MV-4-11 (cell line): ENCODE measurements around the gene PARD3.
"Not testable (repeated sequence)": the region's sequence is repeated elsewhere in the genome, so short reads cannot be mapped to it uniquely, and the experiment has no call there.

Experiments used
- DNase-seq: peaks from one replicate; lab custom pipeline; 2025; lab: John Stamatoyannopoulos, UW

The PARD3 gene

DNA sequence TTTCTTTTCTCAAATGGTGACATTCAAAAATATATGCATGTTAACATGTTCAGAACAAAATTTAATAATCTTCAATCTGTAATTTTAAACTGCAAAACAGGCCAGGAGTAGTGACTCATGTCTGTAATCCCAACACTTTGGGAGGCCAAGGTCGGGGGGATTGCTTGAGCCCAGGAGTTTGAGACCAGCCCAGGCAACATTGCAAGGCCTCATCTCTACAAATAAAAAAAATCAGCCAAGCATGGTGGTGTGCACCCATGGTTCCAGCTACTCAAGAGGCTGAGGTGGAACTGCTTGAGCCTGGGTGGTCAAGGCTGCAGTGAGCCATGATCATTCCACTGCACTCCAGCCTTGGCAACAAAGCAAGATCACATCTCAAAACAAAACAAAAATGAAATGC is 394.3 kb downstream of the PARD3 start:
- DNase-seq, result no peak

- no peak for DNase-seq
These were observed 394.8 kb downstream of the PARD3 start for GRCh38 chr10:34420273-34420672.

DNA sequence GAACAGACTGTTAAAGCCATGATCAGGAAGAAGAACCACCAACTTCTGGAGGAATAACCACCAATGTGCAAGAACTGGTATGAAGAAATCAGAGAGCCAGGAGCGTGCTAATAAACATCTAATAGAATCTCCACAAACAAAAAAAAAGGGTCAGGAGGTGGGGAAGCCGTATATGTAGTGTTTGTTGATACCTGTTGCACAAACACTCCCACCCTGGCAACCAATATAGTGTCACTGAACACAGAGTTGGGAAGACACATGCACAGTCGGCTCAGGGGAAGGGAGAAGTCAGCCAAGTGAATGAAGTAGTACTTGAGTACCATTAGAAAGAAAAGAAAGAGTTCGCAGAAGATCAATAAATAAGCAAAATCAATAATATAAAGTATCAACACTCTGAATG is 400.1 kb downstream of the PARD3 start:
- DNase-seq, result no peak

- DNase-seq, result no peak
These were observed 401.1 kb downstream of the PARD3 start for GRCh38 chr10:34413756-34414587.

DNA sequence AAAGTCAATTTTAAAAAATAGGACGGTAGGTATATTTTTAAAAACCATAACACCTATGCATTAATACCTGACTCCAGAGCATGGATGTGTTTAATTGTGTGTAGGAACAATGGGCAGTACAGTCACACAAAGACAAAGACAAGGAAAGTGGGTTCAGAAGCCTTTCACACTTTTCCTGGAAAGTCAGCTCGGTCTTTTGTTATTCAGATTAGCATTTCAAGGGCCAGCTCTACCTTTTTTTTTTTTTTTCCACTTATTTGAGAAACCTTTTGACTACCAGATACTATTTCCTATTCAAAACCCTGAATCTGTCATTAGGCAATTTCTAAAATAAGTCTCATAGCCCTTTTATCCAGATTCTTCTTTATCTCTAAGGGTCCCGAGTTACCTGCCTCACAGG is 401.9 kb downstream of the PARD3 start:
- no peak for DNase-seq

DNA sequence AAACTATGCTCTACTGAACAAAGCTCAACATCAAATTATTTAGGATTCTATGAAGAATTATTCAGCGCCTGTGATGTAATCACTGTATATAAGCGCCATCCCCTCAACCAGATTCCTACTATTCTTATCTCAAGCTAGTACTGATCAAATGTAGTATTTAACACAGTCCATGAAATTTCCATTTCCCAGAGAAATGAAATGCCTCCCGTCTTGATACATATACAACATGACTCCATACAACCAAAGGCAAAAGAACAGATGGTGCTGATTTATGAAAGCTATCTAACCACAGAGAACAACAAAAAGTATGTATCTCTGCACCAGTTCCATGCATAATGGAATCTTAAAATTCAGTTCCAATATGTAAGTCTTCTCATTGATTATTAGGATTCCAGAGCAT is 406.1 kb downstream of the PARD3 start:
- no peak for DNase-seq

DNA sequence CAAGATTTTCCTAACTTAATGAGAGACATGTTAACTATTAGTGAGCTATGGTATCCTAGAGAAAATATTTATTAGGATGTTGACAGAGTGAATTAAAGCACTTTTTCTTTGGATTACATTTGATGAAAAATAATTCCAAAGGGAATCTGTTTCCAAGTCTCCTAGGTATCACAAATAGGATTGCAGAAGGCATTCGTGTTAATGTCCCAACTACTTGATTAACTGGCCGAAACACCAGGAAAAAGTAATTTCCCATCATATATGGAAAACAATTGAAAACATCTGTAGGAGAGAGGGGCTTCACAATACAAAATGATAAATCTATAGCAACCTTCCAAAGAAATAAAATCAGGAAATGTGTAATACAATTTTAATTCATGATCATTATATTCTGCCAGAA is 406.7 kb downstream of the PARD3 start:
- DNase-seq, result no peak

DNA sequence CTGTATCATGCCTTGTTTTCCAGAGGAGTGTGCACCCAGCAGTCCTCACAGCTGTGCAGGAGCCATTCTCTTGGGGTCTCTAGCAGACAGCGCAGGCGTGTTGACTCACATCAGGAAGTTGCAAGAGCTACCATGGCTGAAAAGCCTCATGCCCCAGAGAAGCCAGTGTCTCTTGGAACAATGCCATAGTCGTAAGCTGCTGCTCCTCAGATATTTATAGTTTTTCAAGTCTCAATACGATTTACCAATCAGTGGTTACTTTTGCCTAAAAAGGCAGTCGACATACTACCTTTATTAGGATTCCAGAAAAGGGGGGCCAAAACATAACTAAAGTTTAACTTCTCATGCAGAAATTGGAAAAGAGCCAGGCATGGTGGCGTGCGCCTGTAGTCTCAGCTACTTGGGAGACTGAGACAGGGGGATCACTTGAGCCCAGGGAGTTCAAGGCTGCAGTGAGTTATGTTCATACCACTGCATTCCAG is 407.7 kb downstream of the PARD3 start:
- peak; percentile 80 for DNase-seq

GRCh38 chr10:34406463-34407323 is 408.4 kb downstream of the PARD3 start:
- DNase-seq, result no peak

DNA sequence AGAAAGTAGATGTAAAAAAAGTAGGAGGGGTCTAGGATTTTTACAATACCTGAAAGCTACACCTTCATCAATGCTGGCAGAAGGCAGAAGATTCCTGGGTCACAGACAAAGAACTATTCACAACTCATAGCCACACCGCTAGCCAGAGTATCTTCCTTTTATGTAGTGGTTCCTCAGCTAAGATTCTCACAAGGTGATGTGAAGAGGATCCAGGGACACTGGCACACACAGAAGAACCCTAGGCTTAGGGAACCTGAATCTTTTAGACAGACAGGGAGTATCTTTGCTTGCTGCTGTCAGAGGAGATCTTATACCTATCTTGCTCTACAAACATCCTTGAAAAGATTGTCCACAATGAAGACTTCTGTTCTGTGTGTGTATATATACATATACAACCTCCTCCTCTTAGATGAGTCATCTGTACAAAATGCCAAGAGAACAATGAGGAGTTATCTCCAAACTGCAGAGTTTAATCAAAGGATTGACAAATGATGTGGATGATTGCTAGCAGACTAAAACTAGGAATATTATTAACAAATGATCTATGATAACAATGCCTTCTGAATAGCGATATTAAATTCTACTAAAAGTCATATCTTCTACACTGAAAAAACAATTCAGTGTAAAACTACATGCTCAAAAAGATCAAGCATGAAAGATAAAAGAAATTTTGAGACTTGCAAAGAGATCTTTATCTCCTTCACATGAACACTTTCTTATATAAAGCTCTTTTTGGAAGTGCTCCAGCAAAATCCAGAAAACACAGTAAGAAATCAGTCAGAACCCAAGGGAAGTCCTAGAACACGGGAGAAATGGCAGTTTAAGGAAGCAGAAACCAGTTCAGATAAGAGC is 409.3 kb downstream of the PARD3 start:
- DNase-seq, result no peak

DNA sequence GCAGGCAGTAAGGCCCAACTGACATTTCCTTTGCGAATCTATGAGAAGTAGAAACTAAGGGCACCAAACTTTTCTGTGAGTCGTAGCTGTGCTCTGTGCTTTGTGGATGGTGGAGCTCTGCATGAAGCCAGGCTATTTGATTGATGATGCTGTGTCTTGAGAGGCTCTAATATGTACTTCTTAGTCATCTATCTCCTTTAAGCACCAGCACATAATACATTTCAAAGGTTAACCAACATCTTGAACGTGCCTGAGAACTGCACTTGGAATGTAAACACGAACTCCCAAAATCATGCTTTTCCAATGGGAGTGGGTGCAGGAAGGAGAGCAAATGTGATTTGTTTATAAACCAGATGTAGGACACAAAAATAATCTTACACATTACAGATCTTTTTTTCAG is 411.6 kb downstream of the PARD3 start:
- no peak for DNase-seq

DNA sequence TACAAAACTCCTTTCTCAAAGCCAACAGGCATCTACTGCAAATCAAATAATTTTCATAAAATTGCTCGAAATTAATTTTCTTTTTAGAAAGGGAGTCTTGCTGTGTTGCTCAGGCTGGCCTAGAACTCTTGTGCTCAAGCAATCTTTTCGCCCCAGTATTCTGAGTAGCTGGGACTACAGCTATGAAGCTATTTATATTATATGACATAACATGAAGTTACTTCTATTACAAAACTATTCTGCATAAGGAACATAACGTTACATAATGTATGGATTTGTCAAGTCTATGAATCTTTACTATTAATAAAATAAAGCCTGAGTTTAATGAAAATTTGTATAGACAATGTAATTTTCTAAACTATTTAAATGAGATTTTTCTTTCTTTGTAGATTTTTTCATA is 415.0 kb downstream of the PARD3 start:
- DNase-seq, result no peak

GRCh38 chr10:34399013-34399412 is 416.1 kb downstream of the PARD3 start:
- no peak for DNase-seq

GRCh38 chr10:34397324-34397723 is 417.8 kb downstream of the PARD3 start:
- no peak for DNase-seq

DNA sequence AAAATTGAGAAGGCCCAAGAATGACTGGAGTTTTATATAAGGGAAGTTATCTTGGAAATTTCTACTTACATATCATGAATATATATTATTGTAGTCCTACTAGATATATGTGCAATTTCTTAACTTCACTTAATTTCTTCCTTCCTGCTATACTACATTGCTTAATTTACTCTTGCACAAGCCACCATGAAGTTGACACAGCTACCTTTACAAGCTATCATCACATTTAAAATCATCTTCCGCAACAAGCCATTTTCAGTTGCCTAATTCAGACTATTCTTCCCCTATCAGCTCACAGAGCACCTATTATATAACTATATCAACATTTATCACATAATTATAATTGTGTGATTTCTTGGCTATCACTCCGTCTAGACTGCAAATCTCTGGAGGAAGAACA is 418.4 kb downstream of the PARD3 start:
- peak; percentile 47 for DNase-seq

DNA sequence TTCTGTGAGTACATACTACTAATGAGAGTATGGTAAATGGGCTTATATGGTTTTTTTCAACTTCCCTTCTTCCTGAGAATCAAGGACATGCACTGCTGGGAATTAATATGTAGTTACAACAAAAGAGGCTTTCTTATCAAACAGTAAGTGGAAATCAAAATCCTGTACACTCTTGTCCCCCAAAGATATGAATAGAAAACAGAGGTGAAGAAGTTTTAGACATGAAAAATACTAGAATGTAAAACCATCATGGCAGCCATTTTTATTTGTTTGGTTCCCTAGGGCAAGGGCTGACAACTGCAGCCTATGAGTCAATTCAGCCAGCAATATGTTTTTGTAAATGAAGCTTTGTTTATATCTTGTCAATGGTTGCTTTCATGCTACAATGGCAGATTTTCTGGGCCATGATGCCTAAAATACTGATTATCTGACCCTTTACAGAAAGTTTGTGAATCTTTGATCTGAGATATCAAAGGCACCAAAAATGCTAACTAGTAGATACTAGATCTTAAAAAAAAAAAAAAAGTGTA is 422.4 kb downstream of the PARD3 start:
- no peak for DNase-seq

- DNase-seq, result not testable (repeated sequence)
These were observed 423.9 kb downstream of the PARD3 start for GRCh38 chr10:34391168-34391567.

DNA sequence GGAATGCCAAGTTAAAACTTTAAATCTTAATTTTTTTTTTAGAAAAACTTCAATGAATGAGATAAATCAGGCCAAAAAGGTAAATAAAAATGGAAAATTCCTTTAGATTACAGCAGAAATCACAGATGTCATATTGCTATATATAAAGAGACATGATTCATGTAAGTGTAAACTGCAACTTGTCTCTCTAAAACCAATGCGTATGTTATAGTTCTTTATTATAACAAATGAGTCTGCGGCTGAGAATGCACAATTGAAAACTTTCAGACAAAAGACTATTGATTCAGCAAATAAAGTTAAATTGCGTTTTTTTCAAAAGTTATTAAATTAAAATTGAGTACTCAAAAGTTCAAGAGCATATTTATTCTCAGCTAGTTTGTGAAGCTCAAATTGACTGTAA is 425.3 kb downstream of the PARD3 start:
- DNase-seq, result no peak

DNA sequence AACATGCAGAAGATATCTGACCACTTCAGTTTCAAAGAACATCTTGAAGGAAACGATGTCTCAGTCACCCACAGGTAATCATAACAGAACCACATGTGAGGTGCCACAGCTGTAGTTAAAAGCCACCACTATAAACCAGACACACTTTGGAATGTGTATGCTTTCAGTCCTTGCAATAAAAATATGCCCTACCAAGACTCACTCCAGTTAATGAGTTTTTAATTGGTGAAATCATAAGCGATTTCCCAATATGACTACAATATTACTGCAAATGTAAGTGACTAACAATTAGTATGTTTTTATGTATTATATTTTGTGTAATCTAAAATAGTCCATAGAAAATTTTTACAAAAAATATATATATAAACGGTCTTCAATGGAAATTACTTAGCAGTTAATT is 428.2 kb downstream of the PARD3 start:
- DNase-seq, result no peak

DNA sequence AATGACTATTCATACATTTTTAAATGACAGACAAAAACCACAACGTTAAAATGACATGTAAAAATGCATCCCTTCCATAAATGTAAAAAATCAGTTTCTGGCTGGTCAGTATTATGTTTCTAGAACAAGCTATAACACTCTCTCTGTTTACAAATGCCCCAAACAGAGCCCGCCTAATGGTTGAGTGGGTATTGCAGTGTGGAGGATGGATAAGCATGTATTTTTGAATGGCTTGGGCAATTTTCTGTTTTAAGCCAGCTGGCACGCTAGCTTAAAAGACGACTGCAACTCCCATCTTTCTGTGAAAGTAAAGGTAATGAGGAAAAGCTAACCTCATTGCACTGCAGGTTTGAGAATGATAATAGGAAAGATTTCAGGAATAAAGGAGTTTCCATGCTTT is 430.7 kb downstream of the PARD3 start:
- DNase-seq, result no peak

DNA sequence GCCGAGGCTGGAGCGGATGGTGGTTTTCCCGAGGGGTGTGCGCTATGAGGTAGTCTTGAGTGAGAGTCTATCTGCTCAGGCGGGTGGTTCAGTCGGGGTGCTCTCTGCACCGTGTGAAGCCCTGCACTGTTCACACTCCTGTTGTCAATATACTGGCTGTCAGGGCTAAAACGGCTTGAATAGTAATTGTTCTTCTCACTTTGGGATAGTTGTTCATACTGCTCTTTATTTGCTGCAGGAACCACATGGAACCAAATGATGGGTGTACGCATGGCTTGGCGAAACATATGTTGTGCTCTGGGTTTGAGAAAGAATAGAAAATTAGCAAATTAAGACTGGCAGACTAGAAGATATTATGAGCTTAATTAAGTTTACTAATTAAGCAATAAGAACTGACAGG is 432.5 kb downstream of the PARD3 start:
- no peak for DNase-seq

- peak; percentile 24 for DNase-seq
These were observed 434.2 kb downstream of the PARD3 start for GRCh38 chr10:34380856-34381255.
